ENCODE data around the gene PLBD2.
A peak's percentile ranks its signal among the peaks of the same experiment; 100 is the strongest.

Gene PLBD2

DNA sequence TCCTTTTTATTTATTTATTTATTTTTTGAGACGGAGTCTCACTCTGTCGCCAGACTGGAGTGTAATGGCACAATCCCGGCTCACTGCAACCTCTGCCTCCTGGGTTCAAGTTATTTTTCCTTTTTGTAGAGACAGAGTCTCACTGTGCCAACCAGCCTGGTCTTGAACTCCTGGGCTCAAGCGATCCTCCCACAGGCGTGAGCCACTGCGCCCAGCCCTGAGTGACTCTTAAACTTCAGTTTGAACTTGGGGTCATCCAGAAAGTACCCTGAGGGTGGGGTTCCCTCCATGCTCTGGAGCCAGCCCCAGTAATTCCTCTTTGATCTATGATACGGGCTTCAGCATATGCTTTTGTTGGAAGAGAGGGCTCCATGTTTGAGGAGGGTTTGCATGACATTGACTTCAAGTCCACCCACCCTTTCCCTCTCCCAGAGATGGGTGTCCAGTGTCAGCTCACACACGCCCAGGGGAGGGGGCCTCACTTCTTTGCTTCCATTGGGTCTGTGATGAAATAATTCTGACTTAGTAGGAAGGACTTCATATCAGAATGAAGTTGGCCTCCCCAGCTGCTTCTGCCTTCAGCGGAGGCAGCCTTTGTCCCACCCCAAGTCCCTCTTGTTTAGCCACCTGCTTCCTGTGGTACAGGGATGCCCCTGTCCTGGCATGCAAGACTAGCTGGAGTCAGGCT, 33.4 kb downstream of the PLBD2 start:
- no CpG with 5 or more reads among the region's 9 CpGs for WGBS, 2 donors (ENCODE audit: extremely low coverage in 2 of 2, insufficient read length in 2 of 2, insufficient replicate concordance in 1 of 2)
- Histone ChIP-seq H4K8ac (ENCODE audit: low read depth, low read length) (no peak overlapping the region), H3K23ac (ENCODE audit: low read depth, low read length, poor library complexity) (no peak overlapping the region), H2BK5ac (ENCODE audit: low read length) (no peak overlapping the region), H3K36me3 (replicated peaks in 1 of 2; ENCODE audit: control insufficient read depth in 2 of 2, insufficient read depth in 2 of 2, low read length in 2 of 2) (peaks cover 6 to 24% of the 10 kb centered on the region in 2 donors), H2BK15ac (ENCODE audit: low read length) (no peak overlapping the region), H3K79me1 (ENCODE audit: low read depth, low read length) (no peaks in the 10 kb centered on the region), H3K14ac (ENCODE audit: low read length) (no peak overlapping the region), H2BK12ac (ENCODE audit: low read length) (no peak overlapping the region), H2AFZ (ENCODE audit: low read length) (no peak overlapping the region), H3K9me3 (replicated peaks in 1 of 2; ENCODE audit: control insufficient read depth in 2 of 2, insufficient read depth in 1 of 2, low read depth in 1 of 2, low read length in 2 of 2) (peaks cover 0 to 2% of the 10 kb centered on the region in 2 donors), H3K27me3 (ENCODE audit: control insufficient read depth in 3 of 3, insufficient read depth in 3 of 3, low read depth in 1 of 3, low read length in 3 of 3) (no peaks in the 10 kb centered on the region), H3K4ac (ENCODE audit: low read length) (no peak overlapping the region), H3K4me3 (ENCODE audit: low read length in 2 of 2) (no peak overlapping the region), H3K4me2 (ENCODE audit: insufficient read depth, low read length, poor library complexity, severe bottlenecking) (no peak overlapping the region), H3K18ac (ENCODE audit: low read length) (no peak overlapping the region), H3K9ac (ENCODE audit: low read depth, low read length, poor library complexity) (no peak overlapping the region), H4K91ac (ENCODE audit: low read depth, low read length, poor library complexity) (no peak overlapping the region), H2AK5ac (ENCODE audit: low read depth, low read length) (no peak overlapping the region), H2BK120ac (ENCODE audit: low read depth, low read length) (no peak overlapping the region), H3K4me1 (ENCODE audit: control insufficient read depth in 2 of 2, insufficient read depth in 1 of 2, low read depth in 1 of 2, low read length in 2 of 2) (no peaks in the 10 kb centered on the region), H3K27ac (replicated peaks; ENCODE audit: low read length) (no peak overlapping the region)
- no peak for DNase-seq (ENCODE audit: low spot score)

GRCh38 chr12:113392520-113392919, 34.1 kb downstream of the PLBD2 start:
- Histone ChIP-seq H4K91ac (ENCODE audit: low read depth, low read length, poor library complexity) (no peak overlapping the region), H4K8ac (ENCODE audit: low read depth, low read length) (no peak overlapping the region), H2BK5ac (ENCODE audit: low read length) (no peak overlapping the region), H3K4me1 (ENCODE audit: control insufficient read depth in 2 of 2, insufficient read depth in 1 of 2, low read depth in 1 of 2, low read length in 2 of 2) (peaks cover 0 to 3% of the 10 kb centered on the region in 2 donors), H3K4ac (ENCODE audit: low read length) (no peak overlapping the region), H2BK120ac (ENCODE audit: low read depth, low read length) (no peak overlapping the region), H3K4me2 (ENCODE audit: insufficient read depth, low read length, poor library complexity, severe bottlenecking) (no peak overlapping the region), H3K14ac (ENCODE audit: low read length) (no peak overlapping the region), H3K9me3 (replicated peaks in 1 of 2; ENCODE audit: control insufficient read depth in 2 of 2, insufficient read depth in 1 of 2, low read depth in 1 of 2, low read length in 2 of 2) (peaks cover 0 to 2% of the 10 kb centered on the region in 2 donors), H3K27me3 (ENCODE audit: control insufficient read depth in 3 of 3, insufficient read depth in 3 of 3, low read depth in 1 of 3, low read length in 3 of 3) (no peaks in the 10 kb centered on the region), H3K9ac (ENCODE audit: low read depth, low read length, poor library complexity) (no peak overlapping the region), H2BK12ac (ENCODE audit: low read length) (no peak overlapping the region), H3K23ac (ENCODE audit: low read depth, low read length, poor library complexity) (no peak overlapping the region), H2BK15ac (ENCODE audit: low read length) (no peak overlapping the region), H3K79me1 (ENCODE audit: low read depth, low read length) (no peaks in the 10 kb centered on the region), H3K4me3 (ENCODE audit: low read length in 2 of 2) (peak overlapping the region in 1 of 2 donors; percentile 36), H3K27ac (replicated peaks; ENCODE audit: low read length) (no peak overlapping the region), H3K36me3 (replicated peaks in 1 of 2; ENCODE audit: control insufficient read depth in 2 of 2, insufficient read depth in 2 of 2, low read length in 2 of 2) (peaks cover 6 to 16% of the 10 kb centered on the region in 2 donors), H2AFZ (ENCODE audit: low read length) (no peak overlapping the region), H2AK5ac (ENCODE audit: low read depth, low read length) (no peak overlapping the region), H3K18ac (ENCODE audit: low read length) (no peak overlapping the region)
- WGBS, 2 donors (ENCODE audit: extremely low coverage in 2 of 2, insufficient read length in 2 of 2, insufficient replicate concordance in 1 of 2), result no CpG with 5 or more reads among the region's 7 CpGs
- DNase-seq (ENCODE audit: low spot score), result no peak

GRCh38 chr12:113392988-113393579, 34.7 kb downstream of the PLBD2 start:
- no peak overlapping the region for H2BK5ac ChIP-seq (ENCODE audit: low read length)
- no peak overlapping the region for H2AK5ac ChIP-seq (ENCODE audit: low read depth, low read length)
- H3K36me3 ChIP-seq (replicated peaks in 1 of 2; ENCODE audit: control insufficient read depth in 2 of 2, insufficient read depth in 2 of 2, low read length in 2 of 2), result peaks cover 5 to 12% of the 10 kb centered on the region in 2 donors

GRCh38 chr12:113393749-113394148, 35.4 kb downstream of the PLBD2 start:
- no CpG with 5 or more reads among the region's 5 CpGs for WGBS, 2 donors (ENCODE audit: extremely low coverage in 2 of 2, insufficient read length in 2 of 2, insufficient replicate concordance in 1 of 2)
- no peak overlapping the region for H3K23ac ChIP-seq (ENCODE audit: low read depth, low read length, poor library complexity)
- no peak overlapping the region for H2AFZ ChIP-seq (ENCODE audit: low read length)
- no peak overlapping the region for H2BK12ac ChIP-seq (ENCODE audit: low read length)
- no peak overlapping the region for H3K18ac ChIP-seq (ENCODE audit: low read length)
- H2BK120ac ChIP-seq (ENCODE audit: low read depth, low read length), result no peak overlapping the region
- DNase-seq (ENCODE audit: low spot score), result no peak
- no peak overlapping the region for H2BK15ac ChIP-seq (ENCODE audit: low read length)
- H3K14ac ChIP-seq (ENCODE audit: low read length), result no peak overlapping the region
- peaks cover 0 to 3% of the 10 kb centered on the region in 2 donors for H3K4me1 ChIP-seq (ENCODE audit: control insufficient read depth in 2 of 2, insufficient read depth in 1 of 2, low read depth in 1 of 2, low read length in 2 of 2)
- H4K91ac ChIP-seq (ENCODE audit: low read depth, low read length, poor library complexity), result no peak overlapping the region
- H3K36me3 ChIP-seq (replicated peaks in 1 of 2; ENCODE audit: control insufficient read depth in 2 of 2, insufficient read depth in 2 of 2, low read length in 2 of 2), result peaks cover 5 to 12% of the 10 kb centered on the region in 2 donors
- H3K4me3 ChIP-seq (ENCODE audit: low read length in 2 of 2), result no peak overlapping the region
- H3K27me3 ChIP-seq (ENCODE audit: control insufficient read depth in 3 of 3, insufficient read depth in 3 of 3, low read depth in 1 of 3, low read length in 3 of 3), result no peaks in the 10 kb centered on the region
- no peaks in the 10 kb centered on the region for H3K79me1 ChIP-seq (ENCODE audit: low read depth, low read length)
- no peak overlapping the region for H2BK5ac ChIP-seq (ENCODE audit: low read length)
- H3K9me3 ChIP-seq (replicated peaks in 1 of 2; ENCODE audit: control insufficient read depth in 2 of 2, insufficient read depth in 1 of 2, low read depth in 1 of 2, low read length in 2 of 2), result peaks cover 0 to 2% of the 10 kb centered on the region in 2 donors
- no peak overlapping the region for H3K27ac ChIP-seq (replicated peaks; ENCODE audit: low read length)
- no peak overlapping the region for H3K4ac ChIP-seq (ENCODE audit: low read length)
- no peak overlapping the region for H2AK5ac ChIP-seq (ENCODE audit: low read depth, low read length)
- no peak overlapping the region for H3K9ac ChIP-seq (ENCODE audit: low read depth, low read length, poor library complexity)
- no peak overlapping the region for H3K4me2 ChIP-seq (ENCODE audit: insufficient read depth, low read length, poor library complexity, severe bottlenecking)
- H4K8ac ChIP-seq (ENCODE audit: low read depth, low read length), result no peak overlapping the region

More at GRCh38 chr12:113392988-113393579, 34.7 kb downstream of the PLBD2 start:
- H4K91ac ChIP-seq (ENCODE audit: low read depth, low read length, poor library complexity), result no peak overlapping the region
- peak overlapping the region; percentile 25 for H3K23ac ChIP-seq (ENCODE audit: low read depth, low read length, poor library complexity)
- no peak overlapping the region for H3K9ac ChIP-seq (ENCODE audit: low read depth, low read length, poor library complexity)
- no peak overlapping the region for H3K14ac ChIP-seq (ENCODE audit: low read length)
- H4K8ac ChIP-seq (ENCODE audit: low read depth, low read length), result no peak overlapping the region
- H3K4me3 ChIP-seq (ENCODE audit: low read length in 2 of 2), result no peak overlapping the region
- peak overlapping the region; percentile 16 for H3K18ac ChIP-seq (ENCODE audit: low read length)
- H2BK120ac ChIP-seq (ENCODE audit: low read depth, low read length), result no peak overlapping the region
- H2BK15ac ChIP-seq (ENCODE audit: low read length), result no peak overlapping the region
- peaks cover 0 to 3% of the 10 kb centered on the region in 2 donors for H3K4me1 ChIP-seq (ENCODE audit: control insufficient read depth in 2 of 2, insufficient read depth in 1 of 2, low read depth in 1 of 2, low read length in 2 of 2)
- no peaks in the 10 kb centered on the region for H3K27me3 ChIP-seq (ENCODE audit: control insufficient read depth in 3 of 3, insufficient read depth in 3 of 3, low read depth in 1 of 3, low read length in 3 of 3)
- H3K79me1 ChIP-seq (ENCODE audit: low read depth, low read length), result no peaks in the 10 kb centered on the region
- no peak overlapping the region for H2AFZ ChIP-seq (ENCODE audit: low read length)
- H3K27ac ChIP-seq (replicated peaks; ENCODE audit: low read length), result no peak overlapping the region
- no peak for DNase-seq (ENCODE audit: low spot score)
- no peak overlapping the region for H3K4me2 ChIP-seq (ENCODE audit: insufficient read depth, low read length, poor library complexity, severe bottlenecking)
- WGBS, 2 donors (ENCODE audit: extremely low coverage in 2 of 2, insufficient read length in 2 of 2, insufficient replicate concordance in 1 of 2), result no CpG with 5 or more reads among the region's 17 CpGs
- no peak overlapping the region for H2BK12ac ChIP-seq (ENCODE audit: low read length)
- peaks cover 0 to 2% of the 10 kb centered on the region in 2 donors for H3K9me3 ChIP-seq (replicated peaks in 1 of 2; ENCODE audit: control insufficient read depth in 2 of 2, insufficient read depth in 1 of 2, low read depth in 1 of 2, low read length in 2 of 2)
- H3K4ac ChIP-seq (ENCODE audit: low read length), result no peak overlapping the region

All from neuronal stem cell (in vitro differentiated cells).